Naive thymus-derived CD8-positive, alpha-beta T cell (primary cell): ENCODE data around the gene UBIAD1. TPM values are rescaled to one million over a fixed set of nuclear protein-coding genes. Genes with fewer than 3 reads are reported as not detected.

Source experiments
- ATAC-seq, 2 donors: fragments of 150-1000 bp; cut with Tn5 transposase in 1 of 2; sonication (Bioruptor Pico), chemical (Tn5 transposase) in 1 of 2; 1 replicate in 1 of 2; 2 replicates in 1 of 2; pipeline ENCODE4 v1.10.0; 2021; ENCODE audit warnings: mild to moderate bottlenecking in 2 of 2, moderate library complexity in 2 of 2
- POLR2A ChIA-PET: fragments of 350-600 bp; sonication (Branson Sonifier 250); formaldehyde crosslinking; loops from one replicate; lab custom pipeline; 2021; ENCODE audit warnings: antibody characterized with exemption; lab: Charles Lee
- DNase-seq, 10 donors: peaks; one replicate each; pipeline versions ENCODE4 v3.0.0 to v3.0.0-alpha.2; 2020 to 2022
- H3K27ac Mint-ChIP-seq, 10 donors: one replicate each; pipeline ENCODE4 v1.8.0; 2020 to 2022; ENCODE audit warnings: mild to moderate bottlenecking in 10 of 10, mixed read lengths in 10 of 10, moderate library complexity in 4 of 10, inconsistent platforms in 1 of 10
- H3K27me3 Mint-ChIP-seq, 5 donors: one replicate each; pipeline ENCODE4 v1.8.0; 2021 to 2022; ENCODE audit warnings: mixed read lengths in 5 of 5
- H3K36me3 Mint-ChIP-seq, 3 donors: one replicate each; pipeline ENCODE4 v1.8.0; 2020 to 2022; ENCODE audit warnings: mixed read lengths in 3 of 3, mild to moderate bottlenecking in 2 of 3, inconsistent platforms in 1 of 3
- H3K4me1 Mint-ChIP-seq, 4 donors: one replicate each; pipeline ENCODE4 v1.8.0; 2021 to 2022; ENCODE audit warnings: mixed read lengths in 4 of 4
- H3K4me3 Mint-ChIP-seq, 10 donors: one replicate each; pipeline ENCODE4 v1.8.0; 2020 to 2022; ENCODE audit warnings: mild to moderate bottlenecking in 10 of 10, mixed read lengths in 10 of 10, moderate library complexity in 6 of 10, inconsistent platforms in 1 of 10
- H3K9me3 Mint-ChIP-seq, 9 donors: one replicate each; pipeline ENCODE4 v1.8.0; 2020 to 2022; ENCODE audit warnings: mixed read lengths in 9 of 9, mild to moderate bottlenecking in 3 of 9, inconsistent platforms in 1 of 9, moderate library complexity in 1 of 9
- polyA plus RNA-seq, 3 donors: library from polyadenylated mRNA; unstranded; fragments of 300-500 nt; fragmentation: Illumina TruSeq; gene quantifications; one replicate each; pipeline ENCODE4 v1.2.3, GENCODE V29; 2021
- total RNA-seq, 8 experiments: library from RNA in 2 of 8; stranded (reverse) in 2 of 8; gene quantifications; one replicate each; pipeline ENCODE4 v1.2.3 and lab custom pipeline; 2021 to 2026

Gene UBIAD1
- total and polyA plus RNA-seq, 5 experiments from 2014 or later: 29.2 to 50.3 (median 34.3) TPM

- Mint-ChIP-seq H3K4me1 (peaks cover 6 to 31% (median 7%) of the 10 kb centered on the region in 4 donors), H3K27me3 (peaks cover 7 to 22% (median 15%) of the 10 kb centered on the region in 5 donors), H3K9me3 (no peaks in the 10 kb centered on the region), H3K4me3 (peak overlapping the region in 1 of 10 donors; percentile 45), H3K36me3 (no peaks in the 10 kb centered on the region), H3K27ac (peak overlapping the region in 4 of 10 donors; percentile 33 to 88 (median 64))
- DNase-seq (peak in 2 of 10 donors; percentile 4 to 23), ATAC-seq (no peak)
- POLR2A ChIA-PET: no interaction called here
Observed at GRCh38 chr1:11335417-11336056, 62.5 kb downstream of the UBIAD1 start.

GRCh38 chr1:11337580-11338073 is 64.6 kb downstream of the UBIAD1 start:
- Mint-ChIP-seq H3K36me3 (no peaks in the 10 kb centered on the region), H3K4me1 (peaks cover 6 to 31% (median 7%) of the 10 kb centered on the region in 4 donors), H3K4me3 (peak overlapping the region in 1 of 10 donors; percentile 52), H3K27me3 (peaks cover 9 to 26% (median 15%) of the 10 kb centered on the region in 5 donors), H3K27ac (peak overlapping the region in 1 of 10 donors; percentile 57), H3K9me3 (no peaks in the 10 kb centered on the region)
- ATAC-seq: peak; percentile 89 to 96
- DNase-seq: peak; percentile 47 to 86 (median 70)
- POLR2A ChIA-PET: interaction anchor here (1.0 kb wide), 1 partner anchor 382 kb away, joined by 3 read pairs; no protein-coding TSS in a partner anchor

Other genes with a start within 250 kb of the UBIAD1 start
- gene MASP2, start 226.0 kb upstream of the UBIAD1 start, total RNA-seq: under 1 TPM; 0.27 to 0.34 TPM
- not detected for gene MASP2, start 226.0 kb upstream of the UBIAD1 start, polyA plus RNA-seq
- 10 to 100 TPM; 55.0 to 55.6 TPM for gene SRM, start 213.2 kb upstream of the UBIAD1 start, total RNA-seq
- gene SRM, start 213.2 kb upstream of the UBIAD1 start, polyA plus RNA-seq: 100 to 1,000 TPM in 1 of 3 donors, 10 to 100 TPM in 2; 95.2 to 204 (median 97.9) TPM
- 10 to 100 TPM; 93.2 to 93.3 TPM for gene EXOSC10, start 173.3 kb upstream of the UBIAD1 start, total RNA-seq
- gene EXOSC10, start 173.3 kb upstream of the UBIAD1 start, polyA plus RNA-seq: 10 to 100 TPM; 31.7 to 45.5 (median 35.6) TPM
- not detected for gene ANGPTL7, start 83.8 kb upstream of the UBIAD1 start, total RNA-seq
- gene ANGPTL7, start 83.8 kb upstream of the UBIAD1 start, polyA plus RNA-seq: not detected
- gene MTOR, start 10.6 kb upstream of the UBIAD1 start, total RNA-seq: 10 to 100 TPM; 43.9 to 45.9 TPM
- gene MTOR, start 10.6 kb upstream of the UBIAD1 start, polyA plus RNA-seq: 1 to 10 TPM; 3.5 to 7.2 (median 4.7) TPM
- under 1 TPM; 0.69 to 0.96 TPM for gene DISP3, start 206.0 kb downstream of the UBIAD1 start, total RNA-seq
- gene DISP3, start 206.0 kb downstream of the UBIAD1 start, polyA plus RNA-seq: under 1 TPM in 2 of 3 donors, not detected in 1; 0.09 to 0.21 TPM